Skeletal muscle tissue (tissue), 4 donors: Measurements from ENCODE around the gene GRID1. TPM values are rescaled to one million over a fixed set of nuclear protein-coding genes. Genes with fewer than 3 reads are reported as not detected.
"Not testable (repeated sequence)": the region's sequence is repeated elsewhere in the genome, so short reads cannot be mapped to it uniquely, and the experiment has no call there.

Source experiments
- H3K27ac ChIP-seq: one replicate; pipeline ENCODE4 v1.7.0; 2013; ENCODE audit warnings: mild to moderate bottlenecking, low read depth, low read length, inconsistent platforms
- H3K27me3 ChIP-seq, 3 donors: one replicate each; pipeline ENCODE4 v1.7.0; 2013; ENCODE audit warnings: low read length in 3 of 3; ENCODE audit not compliant: control insufficient read depth in 3 of 3, insufficient read depth in 3 of 3
- H3K36me3 ChIP-seq, 3 donors: one replicate each; pipeline ENCODE4 v1.7.0; 2013; ENCODE audit warnings: low read length in 3 of 3; ENCODE audit not compliant: control insufficient read depth in 3 of 3, insufficient read depth in 3 of 3
- H3K4me1 ChIP-seq, 3 donors: one replicate each; pipeline ENCODE4 v1.7.0; 2013; ENCODE audit warnings: low read length in 3 of 3, mild to moderate bottlenecking in 3 of 3; ENCODE audit not compliant: control insufficient read depth in 3 of 3, insufficient read depth in 3 of 3
- H3K4me3 ChIP-seq, 3 donors: one replicate each; pipeline ENCODE4 v1.7.0; 2013; ENCODE audit warnings: low read length in 3 of 3
- H3K9ac ChIP-seq, 3 donors: one replicate each; pipeline ENCODE4 v1.7.0; 2013; ENCODE audit warnings: low read length in 3 of 3, mild to moderate bottlenecking in 3 of 3, moderate library complexity in 2 of 3, low read depth in 1 of 3
- H3K9me3 ChIP-seq, 3 donors: one replicate each; pipeline ENCODE4 v1.7.0; 2013; ENCODE audit warnings: low read length in 3 of 3; ENCODE audit not compliant: control insufficient read depth in 3 of 3
- total RNA-seq: library from RNA; depleted of rRNA; stranded (reverse); fragments of >200 nt; gene quantifications from one replicate; pipeline ENCODE4 v1.2.3, GENCODE V29; 2014
- donor health status: Osteomylitis.

Gene GRID1
- total RNA-seq, 1 donor from 2014 or later, result 2.1 TPM

DNA sequence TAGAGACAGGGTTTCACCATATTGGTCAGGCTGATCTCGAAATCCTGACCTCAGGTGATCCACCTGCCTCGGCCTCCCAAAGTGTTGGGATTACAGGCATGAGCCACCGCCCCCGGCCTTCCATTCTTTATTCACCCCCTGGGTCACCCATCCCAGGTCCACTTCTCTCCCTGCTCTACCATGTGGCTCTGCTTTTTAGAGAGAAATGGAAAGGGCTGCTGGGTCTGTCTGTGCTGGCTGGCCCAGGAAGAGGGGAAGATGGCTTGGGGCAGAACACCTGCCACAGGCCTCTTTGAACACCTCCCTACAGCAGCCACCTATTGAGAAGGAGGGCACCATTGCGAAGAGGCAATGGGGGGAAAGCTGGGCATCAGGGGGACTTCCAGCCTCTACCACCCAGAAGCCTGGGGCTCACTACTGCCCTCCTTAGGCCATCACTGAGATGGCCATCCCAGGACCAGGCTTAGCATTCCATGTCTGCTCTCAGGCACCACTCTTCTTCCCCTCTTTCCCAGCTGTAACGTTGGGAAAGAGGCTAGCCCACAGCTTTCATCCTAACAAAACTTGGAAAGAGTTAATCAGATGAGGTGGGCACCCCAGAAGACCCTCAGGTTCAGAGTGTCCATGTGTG, 256.3 kb downstream of the GRID1 start:
- no peak overlapping the region for H3K4me3 ChIP-seq
- H3K4me1 ChIP-seq, result no peaks in the 10 kb centered on the region
- H3K9me3 ChIP-seq, result no peaks in the 10 kb centered on the region
- peaks cover 0 to 5% (median 4%) of the 10 kb centered on the region in 3 donors for H3K27me3 ChIP-seq
- H3K27ac ChIP-seq, result no peak overlapping the region
- H3K36me3 ChIP-seq, result no peaks in the 10 kb centered on the region
- H3K9ac ChIP-seq, result no peak overlapping the region

DNA sequence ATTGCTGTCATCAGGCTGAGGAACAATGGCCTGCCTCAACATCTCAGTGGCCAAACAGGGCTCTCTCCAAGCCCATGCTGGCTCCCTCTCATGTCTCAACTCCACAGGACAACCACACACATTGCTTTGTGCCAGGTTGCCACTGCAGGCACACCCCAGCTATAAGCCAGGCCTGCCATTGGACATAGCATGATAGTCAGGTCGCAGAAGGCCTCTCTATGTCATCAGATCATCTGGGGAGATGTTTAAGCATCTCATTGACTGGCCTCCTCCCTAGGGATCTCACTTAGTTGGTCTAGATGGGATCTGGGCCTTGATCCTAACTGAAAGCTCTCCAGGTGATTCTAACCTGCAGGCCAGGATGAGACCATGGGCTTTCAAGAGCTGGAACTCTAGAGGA, 257.2 kb downstream of the GRID1 start:
- Histone ChIP-seq H3K4me3 (no peak overlapping the region), H3K4me1 (no peaks in the 10 kb centered on the region)

GRCh38 chr10:86108696-86109095, 257.9 kb downstream of the GRID1 start:
- no peak overlapping the region for H3K4me3 ChIP-seq
- no peak overlapping the region for H3K27ac ChIP-seq
- H3K4me1 ChIP-seq, result no peaks in the 10 kb centered on the region

More for the DNA sequence above, 257.2 kb downstream of the GRID1 start:
- Histone ChIP-seq H3K9ac (no peak overlapping the region), H3K27ac (no peak overlapping the region), H3K27me3 (peaks cover 0 to 2% (median 0%) of the 10 kb centered on the region in 3 donors), H3K9me3 (no peaks in the 10 kb centered on the region), H3K36me3 (no peaks in the 10 kb centered on the region)

GRCh38 chr10:86107611-86108310, 258.8 kb downstream of the GRID1 start:
- H3K36me3 ChIP-seq, H3K27ac ChIP-seq, H3K4me1 ChIP-seq, H3K27me3 ChIP-seq, H3K9me3 ChIP-seq, H3K4me3 ChIP-seq, H3K9ac ChIP-seq: not testable (repeated sequence)

More at GRCh38 chr10:86108696-86109095, 257.9 kb downstream of the GRID1 start:
- Histone ChIP-seq H3K9me3 (no peaks in the 10 kb centered on the region), H3K9ac (no peak overlapping the region), H3K36me3 (no peaks in the 10 kb centered on the region), H3K27me3 (no peaks in the 10 kb centered on the region)

GRCh38 chr10:86107131-86107530, 259.5 kb downstream of the GRID1 start:
- Histone ChIP-seq H3K9me3 (no peaks in the 10 kb centered on the region), H3K4me3 (no peak overlapping the region), H3K27me3 (no peaks in the 10 kb centered on the region), H3K9ac (no peak overlapping the region), H3K27ac (no peak overlapping the region), H3K36me3 (no peaks in the 10 kb centered on the region), H3K4me1 (no peaks in the 10 kb centered on the region)

DNA sequence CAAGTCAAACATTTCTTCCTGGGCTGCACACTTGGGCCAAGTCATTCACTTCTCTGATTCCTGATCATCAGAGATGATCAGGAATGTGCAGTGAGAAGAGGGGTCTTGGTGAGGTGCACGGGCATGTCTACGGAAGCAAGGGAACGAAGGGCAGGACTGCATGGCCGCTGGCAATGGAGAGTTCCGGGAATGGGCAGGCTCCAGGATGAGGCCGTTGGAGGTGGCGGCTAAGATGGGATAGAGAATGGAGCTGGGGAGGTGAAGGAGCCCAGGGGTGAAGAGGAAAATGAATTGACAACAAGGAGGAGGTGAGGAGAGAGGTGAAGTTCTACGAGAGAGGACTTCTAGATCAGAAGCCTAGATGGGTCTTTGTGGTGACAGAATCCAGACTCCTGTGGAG, 260.0 kb downstream of the GRID1 start:
- H3K4me3 ChIP-seq, result no peak overlapping the region
- H3K9me3 ChIP-seq, result no peaks in the 10 kb centered on the region
- H3K9ac ChIP-seq, result no peak overlapping the region
- H3K36me3 ChIP-seq, result no peaks in the 10 kb centered on the region
- H3K4me1 ChIP-seq, result no peaks in the 10 kb centered on the region
- no peaks in the 10 kb centered on the region for H3K27me3 ChIP-seq
- H3K27ac ChIP-seq, result no peak overlapping the region

DNA sequence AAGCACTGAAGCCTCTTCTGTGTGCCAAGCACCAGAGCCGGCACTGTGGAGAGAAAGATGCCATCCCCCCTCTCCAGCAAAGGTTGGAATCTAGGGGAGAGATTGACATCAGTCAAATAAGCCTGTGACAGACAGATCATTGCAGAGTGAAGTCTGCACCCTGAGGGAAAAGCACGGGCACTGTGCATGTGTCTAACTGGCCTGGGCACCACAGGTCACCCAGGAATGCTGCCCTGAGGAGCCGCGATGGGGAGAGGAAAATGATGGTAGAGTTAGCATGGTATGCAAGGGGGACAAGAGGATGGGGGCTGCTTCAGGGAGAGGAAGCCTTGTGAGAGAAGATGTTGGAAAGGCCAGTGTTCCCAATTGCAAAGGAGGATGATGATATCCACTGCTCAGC, 261.0 kb downstream of the GRID1 start:
- H3K27me3 ChIP-seq, result no peaks in the 10 kb centered on the region
- H3K9me3 ChIP-seq, result no peaks in the 10 kb centered on the region
- H3K4me1 ChIP-seq, result no peaks in the 10 kb centered on the region
- H3K9ac ChIP-seq, result no peak overlapping the region
- no peaks in the 10 kb centered on the region for H3K36me3 ChIP-seq
- no peak overlapping the region for H3K4me3 ChIP-seq
- no peak overlapping the region for H3K27ac ChIP-seq

DNA sequence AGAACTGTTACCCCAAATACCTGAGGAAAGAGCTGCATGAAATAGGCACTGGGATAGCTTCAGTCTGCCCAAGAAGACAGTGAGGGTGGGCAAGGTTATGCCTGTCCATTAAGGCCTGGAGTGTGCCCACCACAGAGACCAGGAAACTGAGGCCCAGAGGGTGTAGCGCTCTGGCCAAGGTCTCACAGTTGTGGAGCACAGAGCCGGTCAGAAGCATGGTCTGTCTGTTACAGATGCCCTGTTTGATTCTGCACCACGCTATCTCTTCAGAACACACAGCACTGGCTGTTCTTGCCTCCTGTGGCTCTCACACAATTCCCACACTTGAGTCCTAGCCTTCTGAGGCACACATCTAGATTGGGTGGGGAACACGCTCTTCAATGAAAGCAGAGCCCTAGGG, 261.4 kb downstream of the GRID1 start:
- H3K9ac ChIP-seq, result no peak overlapping the region
- no peak overlapping the region for H3K27ac ChIP-seq
- H3K36me3 ChIP-seq, result no peaks in the 10 kb centered on the region
- no peaks in the 10 kb centered on the region for H3K4me1 ChIP-seq
- no peak overlapping the region for H3K4me3 ChIP-seq
- no peaks in the 10 kb centered on the region for H3K27me3 ChIP-seq
- no peaks in the 10 kb centered on the region for H3K9me3 ChIP-seq

- H3K9me3 ChIP-seq, result no peaks in the 10 kb centered on the region
- H3K4me1 ChIP-seq, result no peaks in the 10 kb centered on the region
- H3K9ac ChIP-seq, result no peak overlapping the region
Measured at GRCh38 chr10:86104611-86105145, 261.9 kb downstream of the GRID1 start.

DNA sequence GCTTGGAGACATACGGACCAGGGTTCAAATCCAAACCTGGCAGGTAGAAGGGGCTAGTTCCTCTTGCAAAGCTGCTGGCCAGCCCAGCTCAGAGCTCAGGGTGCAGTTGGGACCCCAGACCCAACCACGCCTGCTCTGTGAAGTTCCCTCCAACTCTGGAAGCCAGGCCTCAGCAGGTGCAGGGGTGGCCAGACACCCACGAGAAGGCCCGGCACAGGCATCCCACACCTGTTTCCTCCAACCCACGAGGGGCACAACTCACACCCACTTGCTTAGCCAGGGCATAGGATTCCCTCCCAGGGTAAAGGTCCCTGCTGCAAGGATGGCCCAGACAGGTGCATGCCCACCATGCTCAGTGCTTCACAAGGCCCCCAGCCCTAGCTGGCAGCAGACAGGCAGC, 262.4 kb downstream of the GRID1 start:
- Histone ChIP-seq H3K9ac (no peak overlapping the region), H3K4me1 (no peaks in the 10 kb centered on the region), H3K27me3 (no peaks in the 10 kb centered on the region), H3K27ac (no peak overlapping the region), H3K4me3 (no peak overlapping the region), H3K36me3 (no peaks in the 10 kb centered on the region), H3K9me3 (no peaks in the 10 kb centered on the region)

More at GRCh38 chr10:86104611-86105145, 261.9 kb downstream of the GRID1 start:
- Histone ChIP-seq H3K36me3 (no peaks in the 10 kb centered on the region), H3K27ac (no peak overlapping the region), H3K4me3 (no peak overlapping the region), H3K27me3 (no peaks in the 10 kb centered on the region)
